Esophagus muscularis mucosa (tissue), 4 donors: Measurements from ENCODE around the gene MYO1E. TPM values are rescaled to one million over a fixed set of nuclear protein-coding genes. Genes with fewer than 3 reads are reported as not detected.

Source experiments
- DNase-seq: peaks from one replicate; pipeline ENCODE4 v3.0.0-alpha.2; 2017; ENCODE audit errors: extremely low spot score
- H3K27ac ChIP-seq, 4 donors: fragments of 200-600 bp; sonication (generic); replicated peaks in 1 of 4; 1 replicate in 3 of 4; 2 replicates in 1 of 4; pipeline ENCODE4 v1.5.1; 2016 to 2019; ENCODE audit warnings: mild to moderate bottlenecking in 1 of 4
- H3K27me3 ChIP-seq, 4 donors: fragments of 200-600 bp; sonication (generic); one replicate each; pipeline versions ENCODE4 v1.5.1 to v1.6.0; 2016 to 2019
- H3K36me3 ChIP-seq, 4 donors: fragments of 200-600 bp; sonication (generic); one replicate each; pipeline ENCODE4 v1.5.1; 2016 to 2019
- H3K4me1 ChIP-seq, 4 donors: fragments of 200-600 bp; sonication (generic); one replicate each; pipeline ENCODE4 v1.5.1; 2016 to 2019
- H3K4me3 ChIP-seq, 4 donors: fragments of 200-600 bp; sonication (generic); 1 replicate in 2 of 4; 2 replicates in 2 of 4; pipeline ENCODE4 v1.5.1; 2016 to 2019; ENCODE audit warnings: mild to moderate bottlenecking in 4 of 4, moderate library complexity in 1 of 4
- H3K9me3 ChIP-seq, 4 donors: fragments of 200-600 bp; sonication (generic); 1 replicate in 3 of 4; 2 replicates in 1 of 4; pipeline ENCODE4 v1.5.1; 2016 to 2019
- EP300 ChIP-seq: sonication (generic); formaldehyde crosslinking; IDR thresholded peaks from one replicate; pipeline ENCODE4 v1.6.1; 2017; ENCODE audit warnings: antibody characterized with exemption
- POLR2A ChIP-seq: fragments of 450-650 bp; IDR thresholded peaks from one replicate; pipeline ENCODE4 v1.6.1; 2017; ENCODE audit warnings: antibody characterized with exemption, moderate library complexity, mild to moderate bottlenecking, low read depth
- POLR2AphosphoS5 ChIP-seq, 2 donors: sonication (generic); formaldehyde crosslinking; IDR thresholded peaks; one replicate each; pipeline ENCODE4 v1.6.1; 2017; ENCODE audit warnings: antibody characterized with exemption in 2 of 2
- WGBS: methylation state at CpG from one replicate; pipeline ENCODE4 v1.1.5; 2018; 5-methylcytosine and 5-hydroxymethylcytosine counted together
- intact Hi-C: fragments of 100-400 bp; cut with DNase I; formaldehyde crosslinking; loops from one replicate; pipeline ENCODE4 v1.15.1; 2023
- total RNA-seq, 4 donors: library from RNA; depleted of rRNA; stranded (reverse); fragments of >200 nt; gene quantifications; one replicate each; pipeline versions ENCODE4 v1.1.0 to v1.2.1, GENCODE V29; 2016
- TF ChIP-seq, protein P1 (sequence below), 3 experiments: fragments of 200-600 bp in 2 of 3; fragments of 450-650 bp in 1 of 3; sonication (generic) in 2 of 3; IDR thresholded peaks; one replicate each; pipeline ENCODE4 v1.5.1; 2017 to 2019; ENCODE audit warnings: antibody characterized with exemption in 3 of 3, mild to moderate bottlenecking in 2 of 3, moderate library complexity in 1 of 3

MYO1E gene
- total RNA-seq, 4 donors from 2014 or later: 32.7 to 39.9 (median 37.6) TPM

DNA sequence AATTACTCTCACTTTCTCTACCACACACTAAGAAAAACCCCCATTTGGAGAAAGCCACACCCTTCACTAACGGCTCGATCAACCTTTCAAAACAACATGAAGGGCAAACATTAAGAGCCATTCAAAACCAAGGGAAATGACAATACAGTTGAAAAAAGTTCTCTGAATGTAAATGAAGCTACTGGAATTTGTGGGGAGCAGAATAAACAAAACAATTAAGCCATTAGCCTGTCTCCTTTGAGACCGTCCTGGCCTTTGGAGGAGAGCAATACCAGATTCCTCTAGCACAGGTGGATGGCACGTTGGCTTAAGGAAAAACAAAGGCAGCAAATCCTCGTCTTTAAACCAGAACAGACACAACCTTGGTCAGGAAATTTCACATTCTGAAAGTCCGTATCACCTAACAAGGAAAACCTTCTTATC, 18.7 kb downstream of the MYO1E start:
- Histone ChIP-seq H3K9me3 (no peaks in the 10 kb centered on the region), H3K36me3 (peaks cover 0 to 6% (median 0%) of the 10 kb centered on the region in 4 donors), H3K4me1 (peaks cover 20 to 48% (median 38%) of the 10 kb centered on the region in 4 donors), H3K27me3 (no peaks in the 10 kb centered on the region), H3K27ac (peak overlapping the region in 1 of 4 donors; percentile 10), H3K4me3 (no peak overlapping the region)
- TF ChIP-seq, protein P1, sequence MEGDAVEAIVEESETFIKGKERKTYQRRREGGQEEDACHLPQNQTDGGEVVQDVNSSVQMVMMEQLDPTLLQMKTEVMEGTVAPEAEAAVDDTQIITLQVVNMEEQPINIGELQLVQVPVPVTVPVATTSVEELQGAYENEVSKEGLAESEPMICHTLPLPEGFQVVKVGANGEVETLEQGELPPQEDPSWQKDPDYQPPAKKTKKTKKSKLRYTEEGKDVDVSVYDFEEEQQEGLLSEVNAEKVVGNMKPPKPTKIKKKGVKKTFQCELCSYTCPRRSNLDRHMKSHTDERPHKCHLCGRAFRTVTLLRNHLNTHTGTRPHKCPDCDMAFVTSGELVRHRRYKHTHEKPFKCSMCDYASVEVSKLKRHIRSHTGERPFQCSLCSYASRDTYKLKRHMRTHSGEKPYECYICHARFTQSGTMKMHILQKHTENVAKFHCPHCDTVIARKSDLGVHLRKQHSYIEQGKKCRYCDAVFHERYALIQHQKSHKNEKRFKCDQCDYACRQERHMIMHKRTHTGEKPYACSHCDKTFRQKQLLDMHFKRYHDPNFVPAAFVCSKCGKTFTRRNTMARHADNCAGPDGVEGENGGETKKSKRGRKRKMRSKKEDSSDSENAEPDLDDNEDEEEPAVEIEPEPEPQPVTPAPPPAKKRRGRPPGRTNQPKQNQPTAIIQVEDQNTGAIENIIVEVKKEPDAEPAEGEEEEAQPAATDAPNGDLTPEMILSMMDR (IDR thresholded peaks at IDR 0.05): no peak
- TF ChIP-seq POLR2A: no peak
- no peak for TF ChIP-seq POLR2AphosphoS5 (IDR thresholded peaks at IDR 0.05)
- TF ChIP-seq EP300: no peak
- intact Hi-C loops: no loop called here
- 81% methylated on average over 6 of the region's 6 CpGs for WGBS
- DNase-seq: no peak

DNA sequence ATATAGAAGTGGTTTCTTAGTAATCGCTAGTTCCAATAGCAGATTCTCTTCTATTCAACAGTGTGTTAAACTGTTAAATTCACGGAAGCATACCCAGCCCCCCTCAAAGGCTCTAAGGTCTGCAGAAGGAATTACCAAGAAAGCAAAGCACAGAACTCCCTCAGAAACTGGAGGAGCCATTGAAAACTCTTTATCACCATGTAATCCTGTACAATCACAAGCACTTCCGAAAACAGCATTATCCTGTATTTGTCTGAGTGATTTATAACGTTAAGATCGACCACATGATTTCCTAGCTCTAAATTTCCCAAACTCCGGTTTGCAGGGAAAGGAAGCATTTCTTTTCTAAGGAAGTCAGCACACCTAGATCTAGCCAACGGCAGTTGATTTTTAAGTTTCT, 20.0 kb downstream of the MYO1E start:
- TF ChIP-seq POLR2A: no peak
- no peak for TF ChIP-seq POLR2AphosphoS5 (IDR thresholded peaks at IDR 0.05)
- TF ChIP-seq, protein P1 (IDR thresholded peaks at IDR 0.05): no peak
- no peak for TF ChIP-seq EP300
- Histone ChIP-seq H3K27me3 (no peaks in the 10 kb centered on the region), H3K4me1 (peaks cover 23 to 48% (median 38%) of the 10 kb centered on the region in 4 donors), H3K4me3 (no peak overlapping the region), H3K9me3 (no peaks in the 10 kb centered on the region), H3K27ac (peak overlapping the region in 1 of 4 donors; percentile 32), H3K36me3 (peaks cover 0 to 2% (median 0%) of the 10 kb centered on the region in 4 donors)
- no peak for DNase-seq
- intact Hi-C loops: no loop called here
- WGBS: 37% methylated on average over 7 of the region's 7 CpGs

DNA sequence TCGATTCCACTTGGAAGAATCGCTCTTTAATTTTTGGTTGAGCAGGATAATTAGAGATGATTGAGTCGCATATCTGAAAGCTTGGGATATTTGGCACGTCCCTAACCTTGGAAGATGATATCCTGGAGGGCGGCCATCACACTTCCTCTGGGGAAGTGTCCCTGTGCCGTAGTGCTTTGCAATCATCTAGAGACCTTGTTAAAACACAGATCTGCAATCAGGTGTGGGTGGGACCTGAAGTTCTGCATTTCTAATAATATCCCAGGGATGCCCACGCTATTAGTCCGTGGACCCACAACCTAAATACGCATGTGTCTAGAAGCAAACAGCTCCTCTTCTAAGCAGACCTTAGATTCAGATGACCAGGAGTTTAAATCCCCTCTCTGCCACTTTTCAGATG, 20.5 kb downstream of the MYO1E start:
- Histone ChIP-seq H3K9me3 (no peaks in the 10 kb centered on the region), H3K36me3 (no peaks in the 10 kb centered on the region), H3K27ac (peak overlapping the region in 2 of 4 donors; percentile 4 to 32), H3K4me3 (no peak overlapping the region), H3K4me1 (peaks cover 23 to 48% (median 38%) of the 10 kb centered on the region in 4 donors), H3K27me3 (no peaks in the 10 kb centered on the region)
- intact Hi-C loops: no loop called here
- TF ChIP-seq POLR2AphosphoS5 (IDR thresholded peaks at IDR 0.05) (no peak), EP300 (no peak)
- DNase-seq: no peak
- 82% methylated on average over 9 of the region's 9 CpGs for WGBS

DNA sequence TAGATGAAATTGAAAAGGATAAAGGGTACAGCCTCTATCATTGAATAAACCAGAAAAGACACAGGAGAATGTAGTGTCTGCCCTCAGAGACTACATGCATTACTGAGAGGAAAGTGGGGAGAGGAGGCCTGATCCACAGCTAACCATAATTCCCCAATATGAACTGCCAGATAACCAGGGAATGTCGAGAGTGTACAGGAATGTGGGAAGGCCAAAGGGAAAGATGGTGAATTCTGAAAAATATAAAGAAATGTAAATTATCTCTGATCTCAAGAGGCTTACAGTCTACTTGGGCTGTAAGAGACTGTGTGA, 22.3 kb downstream of the MYO1E start:
- no peaks in the 10 kb centered on the region for H3K9me3 ChIP-seq
- no peaks in the 10 kb centered on the region for H3K36me3 ChIP-seq
- no peaks in the 10 kb centered on the region for H3K27me3 ChIP-seq
- DNase-seq: no peak
- peaks cover 23 to 48% (median 40%) of the 10 kb centered on the region in 4 donors for H3K4me1 ChIP-seq
- no peak overlapping the region for H3K4me3 ChIP-seq
- H3K27ac ChIP-seq: peak overlapping the region; percentile 64 to 70 (median 68)
- WGBS: 69% methylated on average over 1 of the region's 1 CpG
- intact Hi-C loops: no loop called here
- TF ChIP-seq POLR2A (no peak), EP300 (no peak)
- TF ChIP-seq, protein P1 (IDR thresholded peaks at IDR 0.05): no peak

DNA sequence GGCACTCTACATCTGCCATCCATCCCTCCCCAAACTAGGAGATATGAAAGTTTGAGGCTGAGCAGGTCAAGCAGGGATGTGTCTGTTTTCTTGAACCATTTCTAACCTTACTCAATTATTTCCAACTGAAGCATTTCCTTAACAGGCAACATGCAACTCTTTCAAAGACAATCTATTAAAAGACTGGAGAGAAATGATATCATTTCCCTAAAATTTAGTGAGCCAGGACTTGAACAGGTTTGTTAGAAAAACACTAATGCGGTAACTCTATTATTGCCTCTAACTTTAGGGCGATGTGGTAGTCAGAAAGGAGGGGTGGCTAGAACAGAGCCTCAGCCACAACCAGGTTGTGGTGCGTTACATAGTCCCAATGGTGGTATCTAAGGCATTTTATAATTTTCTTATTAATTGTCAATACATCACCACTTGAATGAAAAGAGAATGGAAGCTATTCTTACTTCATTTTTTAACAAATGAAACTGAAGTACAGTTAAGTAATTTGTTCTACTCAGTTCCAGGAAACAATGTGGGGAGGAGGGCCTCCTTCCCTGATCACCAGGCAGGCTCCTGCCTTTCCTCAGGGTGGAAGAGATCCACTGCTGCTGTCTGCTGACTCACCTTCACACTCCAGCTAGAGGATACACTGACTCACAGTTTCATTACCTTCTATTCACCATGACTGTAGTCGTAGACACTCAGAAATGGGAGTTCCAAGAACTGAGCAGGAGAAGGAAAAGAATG, 22.8 kb downstream of the MYO1E start:
- 62% methylated on average over 4 of the region's 4 CpGs for WGBS
- peak overlapping the region; percentile 64 to 70 (median 68) for H3K27ac ChIP-seq
- H3K36me3 ChIP-seq: no peaks in the 10 kb centered on the region
- no peaks in the 10 kb centered on the region for H3K9me3 ChIP-seq
- no peaks in the 10 kb centered on the region for H3K27me3 ChIP-seq
- H3K4me1 ChIP-seq: peaks cover 23 to 42% (median 38%) of the 10 kb centered on the region in 4 donors
- DNase-seq: no peak
- intact Hi-C loops: no loop called here
- no peak overlapping the region for H3K4me3 ChIP-seq
- TF ChIP-seq POLR2AphosphoS5 (IDR thresholded peaks at IDR 0.05): peak; percentile 76 to 86
- TF ChIP-seq, protein P1 (IDR thresholded peaks at IDR 0.05): no peak
- TF ChIP-seq POLR2A: no peak
